Left kidney (tissue), 2 donors: ENCODE data around the gene TGFA. TPM values are rescaled to one million over a fixed set of nuclear protein-coding genes. Genes with fewer than 3 reads are reported as not detected.

Experiments used
- DNase-seq: peaks from one replicate; pipeline ENCODE4 v3.0.0-alpha.2; 2013
- polyA plus RNA-seq: library from polyadenylated mRNA; unstranded; fragments of 120-200 nt; gene quantifications from one replicate; pipeline ENCODE4 v1.2.1, GENCODE V29; 2013; ENCODE audit not compliant: insufficient read length

The TGFA gene
- polyA plus RNA-seq, 1 donor, result 19.4 TPM

GRCh38 chr2:70418514-70418913, 135.1 kb downstream of the TGFA start:
- no peak for DNase-seq

DNA sequence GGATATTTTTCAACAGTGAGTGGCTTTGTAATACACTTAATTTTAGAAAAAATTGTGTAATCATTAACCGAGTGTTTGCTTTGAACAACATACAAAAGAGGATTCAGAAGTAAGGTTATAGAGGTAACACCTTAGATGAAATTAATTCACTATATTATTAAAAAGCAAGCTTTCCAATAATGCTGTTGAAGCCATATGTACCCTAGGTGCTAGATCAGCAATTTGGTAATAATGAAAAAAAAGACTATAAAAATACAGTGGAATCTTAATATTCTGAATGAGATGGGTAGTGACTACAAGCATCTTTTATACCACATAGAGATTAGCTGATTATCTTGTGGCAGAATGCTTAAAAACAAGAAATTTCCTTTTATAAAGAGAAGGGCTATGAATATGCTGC, 136.6 kb downstream of the TGFA start:
- DNase-seq, result no peak

DNA sequence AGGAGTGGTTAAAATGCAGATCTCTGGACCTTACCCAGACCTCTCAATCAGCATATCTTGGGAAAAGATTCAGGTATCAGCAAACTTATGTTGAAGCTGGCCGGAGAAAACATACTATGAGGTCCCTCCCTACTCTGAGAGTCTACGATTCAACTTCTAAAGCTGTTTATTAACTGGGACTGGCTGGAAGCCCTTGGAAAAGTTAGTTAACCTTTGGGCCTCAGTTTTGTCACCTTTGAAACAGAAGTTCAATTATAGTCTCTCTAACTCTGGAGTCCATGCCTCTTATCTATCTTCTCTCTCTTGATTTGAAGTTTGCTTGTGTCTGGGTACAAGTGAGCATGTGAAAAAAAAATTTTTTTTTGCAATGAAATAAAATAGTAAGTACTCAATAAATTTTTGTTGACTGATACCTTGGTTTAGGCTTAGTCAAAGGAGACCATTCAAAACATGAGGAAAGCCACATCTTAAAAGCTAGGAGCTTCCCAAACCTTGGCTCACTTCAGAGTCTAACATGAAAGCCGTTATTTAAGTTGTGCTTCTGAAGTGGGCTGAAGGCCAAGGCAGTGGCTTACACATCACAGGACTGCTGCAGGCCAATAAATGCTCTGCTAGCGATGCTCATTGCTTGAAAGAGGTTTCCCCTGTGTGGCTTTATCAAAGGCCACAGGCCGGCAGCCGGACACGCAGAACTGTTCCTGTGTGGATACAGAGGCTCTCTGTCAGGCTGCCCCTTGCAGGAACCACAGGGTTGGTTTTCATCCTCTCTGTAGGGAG, 141.1 kb downstream of the TGFA start:
- no peak for DNase-seq

DNA sequence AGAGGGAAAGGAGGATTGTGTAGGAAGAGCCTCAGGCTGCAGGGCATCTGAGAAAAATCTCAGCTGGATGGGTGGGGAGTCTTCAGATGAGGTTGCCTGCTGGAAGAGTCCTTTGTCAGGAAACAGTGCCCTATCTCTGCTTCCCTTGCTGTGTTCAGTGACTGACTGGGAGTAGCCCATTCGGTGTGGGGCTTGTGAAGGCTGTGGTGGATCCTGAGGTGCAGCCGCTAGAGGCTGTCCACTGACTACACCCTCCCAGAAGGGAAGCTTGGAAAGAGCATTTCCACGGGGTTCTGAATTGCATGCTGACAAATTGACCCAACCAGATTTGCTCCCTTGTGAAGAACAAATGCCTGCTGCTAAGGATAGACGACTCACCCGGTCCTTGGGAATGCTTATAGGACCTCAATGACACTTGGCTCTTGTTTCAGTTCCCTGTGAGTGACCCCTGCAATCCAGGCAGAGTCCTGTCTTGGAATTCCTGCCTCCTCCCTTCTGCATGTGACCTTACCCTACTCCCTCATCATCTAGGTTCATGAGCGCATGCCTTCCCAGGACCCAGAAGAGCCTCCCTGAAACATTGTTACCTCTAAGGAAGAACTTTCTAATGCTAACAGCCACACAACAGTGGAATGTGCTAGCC, 142.0 kb downstream of the TGFA start:
- no peak for DNase-seq

- no peak for DNase-seq
These were observed 150.2 kb downstream of the TGFA start for GRCh38 chr2:70403267-70404053.

DNA sequence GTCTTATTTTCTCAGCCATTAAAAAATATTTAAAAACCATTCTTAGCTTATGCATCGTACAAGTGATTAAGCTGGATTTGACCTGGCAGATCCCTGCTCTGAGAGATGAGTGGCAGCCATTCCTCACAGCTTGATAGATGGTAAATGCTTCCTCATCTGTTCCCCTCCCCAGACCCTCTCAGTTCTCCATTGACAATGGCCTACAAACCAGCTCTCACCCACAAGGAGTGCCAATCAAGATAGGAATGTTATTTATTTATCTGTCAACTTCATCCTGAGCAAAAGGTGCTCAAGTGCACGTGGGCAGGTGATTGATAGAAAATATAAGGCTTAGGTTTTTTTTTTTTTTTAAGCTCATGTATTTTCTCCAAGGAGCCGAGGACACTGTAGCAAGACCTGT, 153.1 kb downstream of the TGFA start:
- no peak for DNase-seq

- no peak for DNase-seq
These were observed 154.6 kb downstream of the TGFA start for GRCh38 chr2:70399046-70399445.

Other genes with a start within 250 kb of the TGFA start
- gene ADD2, start 214.4 kb upstream of the TGFA start, polyA plus RNA-seq, result 6.0 TPM
- gene FIGLA, start 236.8 kb upstream of the TGFA start, polyA plus RNA-seq, result not detected